HepG2 (cell line): ENCODE measurements around the gene MEX3A. TPM values are rescaled to one million over a fixed set of nuclear protein-coding genes. Genes with fewer than 3 reads are reported as not detected.

Source experiments
- BATF2 ChIP-seq: sonication (generic); formaldehyde crosslinking; IDR thresholded peaks from 2 replicates; pipeline ENCODE4 v1.8.0; 2022; ENCODE audit warnings: mild to moderate bottlenecking, missing genetic modification reagents, moderate library complexity
- BRD4 ChIP-seq: sonication (generic); formaldehyde crosslinking; IDR thresholded peaks from 2 replicates; pipeline ENCODE4 v1.4.0; 2020; ENCODE audit warnings: missing genetic modification reagents
- CHCHD3 ChIP-seq: sonication (generic); formaldehyde crosslinking; IDR thresholded peaks from 2 replicates; pipeline ENCODE4 v1.8.0; 2022; ENCODE audit warnings: mild to moderate bottlenecking, missing genetic modification reagents, moderate library complexity
- HMGXB3 ChIP-seq: sonication (generic); formaldehyde crosslinking; IDR thresholded peaks from 2 replicates; pipeline ENCODE4 v1.4.0; 2020; ENCODE audit warnings: missing genetic modification reagents, borderline replicate concordance
- HNF4G ChIP-seq, 2 experiments: sonication (generic) in 1 of 2; formaldehyde crosslinking in 1 of 2; IDR thresholded peaks; 2 replicates each; pipeline versions ENCODE4 v1.4.0 to v1.6.1; 2011 to 2020; ENCODE audit warnings: borderline replicate concordance in 2 of 2, low read depth in 2 of 2, mild to moderate bottlenecking in 2 of 2, low read length in 1 of 2, missing genetic modification reagents in 1 of 2, moderate library complexity in 1 of 2
- MIER2 ChIP-seq: IDR thresholded peaks from 2 replicates; pipeline ENCODE4 v1.6.1; 2016; ENCODE audit warnings: missing biosample characterization, missing genetic modification reagents
- NFKBIZ ChIP-seq: IDR thresholded peaks from 2 replicates; pipeline ENCODE4 v1.6.1; 2018; ENCODE audit warnings: missing genetic modification reagents, missing compliant biosample characterization
- NKX3-1 ChIP-seq: sonication (generic); formaldehyde crosslinking; IDR thresholded peaks from 2 replicates; pipeline ENCODE4 v1.5.0; 2020; ENCODE audit warnings: missing genetic modification reagents
- NR1H2 ChIP-seq: sonication (generic); formaldehyde crosslinking; IDR thresholded peaks from 2 replicates; pipeline ENCODE4 v1.8.1; 2022; ENCODE audit warnings: low read depth, missing genetic modification reagents, borderline replicate concordance
- PRDM10 ChIP-seq: sonication (generic); formaldehyde crosslinking; IDR thresholded peaks from 2 replicates; pipeline ENCODE4 v1.4.0; 2020; ENCODE audit warnings: low read depth, missing genetic modification reagents
- SIN3B ChIP-seq: fragments of 150-350 bp; IDR thresholded peaks from 2 replicates; pipeline ENCODE4 v1.6.1; 2014; ENCODE audit warnings: low read length
- TEF ChIP-seq: sonication (generic); formaldehyde crosslinking; IDR thresholded peaks from 2 replicates; pipeline ENCODE4 v1.5.0; 2020; ENCODE audit warnings: missing genetic modification reagents
- TMF1 ChIP-seq: sonication (generic); formaldehyde crosslinking; IDR thresholded peaks from 2 replicates; pipeline ENCODE4 v1.8.1; 2022; ENCODE audit warnings: low read depth, missing genetic modification reagents
- ZFP62 ChIP-seq: sonication (generic); formaldehyde crosslinking; IDR thresholded peaks from 2 replicates; pipeline ENCODE4 v1.4.0; 2020; ENCODE audit warnings: missing genetic modification reagents
- ZNF17 ChIP-seq: sonication (generic); formaldehyde crosslinking; IDR thresholded peaks from 2 replicates; pipeline ENCODE4 v1.5.0; 2020; ENCODE audit warnings: mild to moderate bottlenecking, missing genetic modification reagents
- ZNF274 ChIP-seq: sonication (generic); formaldehyde crosslinking; IDR thresholded peaks from 2 replicates; pipeline ENCODE4 v1.5.1; 2020; ENCODE audit warnings: mild to moderate bottlenecking, missing genetic modification reagents
- ZNF547 ChIP-seq: sonication (generic); formaldehyde crosslinking; IDR thresholded peaks from 2 replicates; pipeline ENCODE4 v1.5.1; 2020; ENCODE audit warnings: mild to moderate bottlenecking, missing genetic modification reagents
- ZNF570 ChIP-seq: sonication (generic); formaldehyde crosslinking; IDR thresholded peaks from 2 replicates; pipeline ENCODE4 v1.4.0; 2020; ENCODE audit warnings: mild to moderate bottlenecking, missing genetic modification reagents, borderline replicate concordance
- ZNF777 ChIP-seq: sonication (generic); formaldehyde crosslinking; IDR thresholded peaks from 2 replicates; pipeline ENCODE4 v1.4.0; 2020; ENCODE audit warnings: missing genetic modification reagents
- ZNF782 ChIP-seq: sonication (generic); formaldehyde crosslinking; IDR thresholded peaks from 2 replicates; pipeline ENCODE4 v1.4.0; 2020; ENCODE audit warnings: missing genetic modification reagents, mild to moderate bottlenecking, borderline replicate concordance
- polyA plus RNA-seq, 8 experiments: library from polyadenylated mRNA; depleted of rRNA in 3 of 8; stranded (reverse) in 7 of 8; unstranded in 1 of 8; fragments of >200 nt; fragmentation: Illumina TruSeq in 4 of 8; extraction: Trizol in 4 of 8; gene quantifications; 2 replicates each; pipeline versions ENCODE4 v1.2.1 to v1.2.3, GENCODE V29; 2011 to 2016; ENCODE audit warnings: low read depth in 4 of 8, missing spikeins in 1 of 8, mixed read lengths in 1 of 8; ENCODE audit not compliant: insufficient read depth in 1 of 8
- total RNA-seq, 5 experiments: library from RNA; depleted of rRNA; stranded (reverse); fragments of >200 nt; fragmentation: Illumina TruSeq; extraction: Trizol; gene quantifications; 2 replicates each; pipeline ENCODE4 v1.2.3, GENCODE V29; 2016; ENCODE audit warnings: low read depth in 1 of 5

MEX3A gene
- total and polyA plus RNA-seq, 2 of the 13 experiments (the other 11 are each of a cell fraction or from before 2014, with no cell fraction given): 7.6 to 9.1 TPM

- TF ChIP-seq BATF2 (CRISPR knock-in tag) (no peak), BRD4 (CRISPR knock-in tag) (no peak), ZFP62 (CRISPR knock-in tag) (no peak), ZNF570 (no peak), ZNF547 (CRISPR knock-in tag) (no peak), NKX3-1 (no peak), ZNF17 (CRISPR knock-in tag) (no peak), CHCHD3 (CRISPR knock-in tag) (no peak), HMGXB3 (CRISPR knock-in tag) (no peak), NR1H2 (CRISPR knock-in tag) (no peak), ZNF782 (CRISPR knock-in tag) (peak; percentile 69; the same call in 1 of the 2 replicates), TMF1 (CRISPR knock-in tag) (no peak), NFKBIZ (CRISPR knock-in tag) (no peak), HNF4G (IDR thresholded peaks at IDR 0.05; ENCODE audit: borderline replicate concordance, low read depth, low read length) (no peak), HNF4G (CRISPR knock-in tag; IDR thresholded peaks at IDR 0.05; ENCODE audit: borderline replicate concordance, low read depth) (0 out of 2 replicates have a peak, but pooled peaks have one; percentile 25), TEF (CRISPR knock-in tag) (no peak), PRDM10 (CRISPR knock-in tag) (no peak), ZNF777 (CRISPR knock-in tag) (no peak), ZNF274 (CRISPR knock-in tag) (0 out of 2 replicates have a peak, but pooled peaks have one; percentile 43), MIER2 (CRISPR knock-in tag) (no peak), SIN3B (no peak)
Observed at GRCh38 chr1:156096640-156097391, 14.6 kb upstream of the MEX3A start (continued).
